ENCODE measurements around the gene MINAR2.

The MINAR2 gene

GRCh38 chr5:129739773-129740172 is 8.1 kb upstream of the MINAR2 start:
- Histone ChIP-seq H4K8ac (ENCODE audit: low read length) (no peak overlapping the region), H3K9ac (ENCODE audit: low read length) (no peak overlapping the region)

GRCh38 chr5:129743541-129744187 is 4.2 kb upstream of the MINAR2 start:
- no peak overlapping the region for H2AK5ac ChIP-seq (ENCODE audit: low read length, severe bottlenecking)
- no peak overlapping the region for H3K27ac ChIP-seq (ENCODE audit: low read length, poor library complexity, severe bottlenecking)
- no peak overlapping the region for H3K4me3 ChIP-seq (ENCODE audit: insufficient read depth in 1 of 2, low read depth in 1 of 2, low read length in 2 of 2)
- no peaks in the 10 kb centered on the region for H3K4me1 ChIP-seq (ENCODE audit: control insufficient read depth, insufficient read depth, low read depth, low read length)
- H3K27me3 ChIP-seq (ENCODE audit: control insufficient read depth in 1 of 2, insufficient read depth in 1 of 2, low read length in 2 of 2): no peaks in the 10 kb centered on the region
- no peak overlapping the region for H3K4me2 ChIP-seq (ENCODE audit: low read length, poor library complexity, severe bottlenecking)
- H3K4ac ChIP-seq (ENCODE audit: low read depth in 1 of 2, low read length in 2 of 2): no peak overlapping the region
- H2BK12ac ChIP-seq (ENCODE audit: low read length in 2 of 2): no peak overlapping the region
- no peaks in the 10 kb centered on the region for H3K79me1 ChIP-seq (replicated peaks; ENCODE audit: low read length, poor library complexity, severe bottlenecking)
- no peak overlapping the region for H3K18ac ChIP-seq (ENCODE audit: low read depth in 1 of 2, low read length in 2 of 2)
- no peak overlapping the region for H2BK5ac ChIP-seq (ENCODE audit: low read depth, low read length, poor library complexity, severe bottlenecking)
- H4K8ac ChIP-seq (ENCODE audit: low read length): no peak overlapping the region
- H3K23ac ChIP-seq (ENCODE audit: low read length in 2 of 2): no peak overlapping the region
- H3K9me3 ChIP-seq (ENCODE audit: control insufficient read depth, low read length): no peaks in the 10 kb centered on the region
- WGBS: 100% methylated on average over 1 of the region's 2 CpGs
- H2BK120ac ChIP-seq (ENCODE audit: low read depth, low read length): no peak overlapping the region
- H2AFZ ChIP-seq (ENCODE audit: low read depth, low read length): no peak overlapping the region
- no peak overlapping the region for H2BK15ac ChIP-seq (ENCODE audit: low read depth, poor library complexity, severe bottlenecking)
- no peak overlapping the region for H4K91ac ChIP-seq (ENCODE audit: low read length)
- no peak overlapping the region for H3K9ac ChIP-seq (ENCODE audit: low read length)
- no peaks in the 10 kb centered on the region for H3K36me3 ChIP-seq (ENCODE audit: control insufficient read depth in 1 of 2, insufficient read depth in 2 of 2, low read depth in 1 of 2, low read length in 2 of 2)
- DNase-seq: no peak
- H3K14ac ChIP-seq (ENCODE audit: low read length in 2 of 2): no peak overlapping the region

More at GRCh38 chr5:129739773-129740172, 8.1 kb upstream of the MINAR2 start:
- no peak for DNase-seq
- H4K91ac ChIP-seq (ENCODE audit: low read length): no peak overlapping the region
- H3K79me1 ChIP-seq (replicated peaks; ENCODE audit: low read length, poor library complexity, severe bottlenecking): no peaks in the 10 kb centered on the region
- no peak overlapping the region for H3K14ac ChIP-seq (ENCODE audit: low read length in 2 of 2)
- WGBS: 100% methylated on average over 1 of the region's 2 CpGs
- no peak overlapping the region for H2BK120ac ChIP-seq (ENCODE audit: low read depth, low read length)
- H3K4me1 ChIP-seq (ENCODE audit: control insufficient read depth, insufficient read depth, low read depth, low read length): no peaks in the 10 kb centered on the region
- H2AK5ac ChIP-seq (ENCODE audit: low read length, severe bottlenecking): no peak overlapping the region
- no peak overlapping the region for H2BK12ac ChIP-seq (ENCODE audit: low read length in 2 of 2)
- no peak overlapping the region for H3K4ac ChIP-seq (ENCODE audit: low read depth in 1 of 2, low read length in 2 of 2)
- no peak overlapping the region for H3K4me2 ChIP-seq (ENCODE audit: low read length, poor library complexity, severe bottlenecking)
- H3K27me3 ChIP-seq (ENCODE audit: control insufficient read depth in 1 of 2, insufficient read depth in 1 of 2, low read length in 2 of 2): no peaks in the 10 kb centered on the region
- no peak overlapping the region for H3K27ac ChIP-seq (ENCODE audit: low read length, poor library complexity, severe bottlenecking)
- H3K4me3 ChIP-seq (ENCODE audit: insufficient read depth in 1 of 2, low read depth in 1 of 2, low read length in 2 of 2): no peak overlapping the region
- no peak overlapping the region for H3K18ac ChIP-seq (ENCODE audit: low read depth in 1 of 2, low read length in 2 of 2)
- no peak overlapping the region for H3K23ac ChIP-seq (ENCODE audit: low read length in 2 of 2)
- no peaks in the 10 kb centered on the region for H3K9me3 ChIP-seq (ENCODE audit: control insufficient read depth, low read length)
- no peak overlapping the region for H2AFZ ChIP-seq (ENCODE audit: low read depth, low read length)
- no peak overlapping the region for H2BK5ac ChIP-seq (ENCODE audit: low read depth, low read length, poor library complexity, severe bottlenecking)
- H2BK15ac ChIP-seq (ENCODE audit: low read depth, poor library complexity, severe bottlenecking): no peak overlapping the region
- no peaks in the 10 kb centered on the region for H3K36me3 ChIP-seq (ENCODE audit: control insufficient read depth in 1 of 2, insufficient read depth in 2 of 2, low read depth in 1 of 2, low read length in 2 of 2)

DNA sequence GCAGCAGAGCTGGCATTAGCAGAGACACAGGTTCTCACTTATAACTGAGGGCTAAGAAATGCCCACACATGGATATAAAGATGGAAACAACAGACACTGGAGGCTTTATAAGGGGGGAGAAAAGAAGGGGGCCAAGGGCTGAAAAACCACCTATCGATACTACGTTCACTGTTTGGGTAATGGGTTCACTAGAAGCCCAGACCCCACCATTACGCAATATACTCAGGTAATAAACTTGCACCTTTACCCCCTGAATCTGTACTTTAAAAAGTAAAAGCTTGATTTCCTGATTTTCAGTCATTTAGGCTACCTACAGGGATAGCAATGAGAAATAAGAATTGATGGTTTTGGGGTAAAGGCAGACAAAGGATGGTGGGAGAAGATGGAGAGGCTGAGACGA is 1.9 kb upstream of the MINAR2 start:
- WGBS: 100% methylated on average over 1 of the region's 4 CpGs
- no peak overlapping the region for H2AK5ac ChIP-seq (ENCODE audit: low read length, severe bottlenecking)
- no peaks in the 10 kb centered on the region for H3K36me3 ChIP-seq (ENCODE audit: control insufficient read depth in 1 of 2, insufficient read depth in 2 of 2, low read depth in 1 of 2, low read length in 2 of 2)
- no peak overlapping the region for H2BK120ac ChIP-seq (ENCODE audit: low read depth, low read length)
- H2AFZ ChIP-seq (ENCODE audit: low read depth, low read length): no peak overlapping the region
- no peaks in the 10 kb centered on the region for H3K4me1 ChIP-seq (ENCODE audit: control insufficient read depth, insufficient read depth, low read depth, low read length)
- DNase-seq: no peak
- H3K4ac ChIP-seq (ENCODE audit: low read depth in 1 of 2, low read length in 2 of 2): no peak overlapping the region
- H3K4me2 ChIP-seq (ENCODE audit: low read length, poor library complexity, severe bottlenecking): no peak overlapping the region
- no peak overlapping the region for H2BK5ac ChIP-seq (ENCODE audit: low read depth, low read length, poor library complexity, severe bottlenecking)
- H3K9me3 ChIP-seq (ENCODE audit: control insufficient read depth, low read length): no peaks in the 10 kb centered on the region
- H2BK15ac ChIP-seq (ENCODE audit: low read depth, poor library complexity, severe bottlenecking): no peak overlapping the region
- no peak overlapping the region for H3K23ac ChIP-seq (ENCODE audit: low read length in 2 of 2)
- H3K14ac ChIP-seq (ENCODE audit: low read length in 2 of 2): no peak overlapping the region
- no peak overlapping the region for H2BK12ac ChIP-seq (ENCODE audit: low read length in 2 of 2)
- H3K27me3 ChIP-seq (ENCODE audit: control insufficient read depth in 1 of 2, insufficient read depth in 1 of 2, low read length in 2 of 2): no peaks in the 10 kb centered on the region
- H4K8ac ChIP-seq (ENCODE audit: low read length): peak overlapping the region; percentile 58
- no peak overlapping the region for H4K91ac ChIP-seq (ENCODE audit: low read length)
- no peak overlapping the region for H3K18ac ChIP-seq (ENCODE audit: low read depth in 1 of 2, low read length in 2 of 2)
- H3K9ac ChIP-seq (ENCODE audit: low read length): no peak overlapping the region
- no peak overlapping the region for H3K27ac ChIP-seq (ENCODE audit: low read length, poor library complexity, severe bottlenecking)
- H3K79me1 ChIP-seq (replicated peaks; ENCODE audit: low read length, poor library complexity, severe bottlenecking): no peaks in the 10 kb centered on the region
- no peak overlapping the region for H3K4me3 ChIP-seq (ENCODE audit: insufficient read depth in 1 of 2, low read depth in 1 of 2, low read length in 2 of 2)

DNA sequence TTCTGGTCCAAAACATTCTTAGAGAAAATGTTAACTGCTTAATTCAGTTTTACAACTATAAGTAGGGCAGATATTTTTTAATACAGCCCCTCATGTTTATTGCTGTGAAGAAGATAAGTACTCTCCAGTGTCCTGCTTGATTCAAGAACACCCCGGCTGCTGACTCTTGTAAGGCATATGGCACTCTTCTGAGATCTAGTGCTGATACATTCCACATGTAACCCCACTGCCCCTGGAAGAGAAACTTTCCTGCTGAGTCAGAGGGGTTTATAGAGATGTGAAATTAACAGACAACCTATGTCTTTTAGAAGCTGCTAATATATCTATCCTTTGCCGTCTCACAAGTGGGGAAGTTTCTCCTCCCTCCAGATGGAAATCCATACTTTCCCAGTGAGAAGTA is 1.0 kb upstream of the MINAR2 start:
- no peak overlapping the region for H3K9ac ChIP-seq (ENCODE audit: low read length)
- H3K27me3 ChIP-seq (ENCODE audit: control insufficient read depth in 1 of 2, insufficient read depth in 1 of 2, low read length in 2 of 2): no peaks in the 10 kb centered on the region
- H3K27ac ChIP-seq (ENCODE audit: low read length, poor library complexity, severe bottlenecking): no peak overlapping the region
- no peak overlapping the region for H3K4ac ChIP-seq (ENCODE audit: low read depth in 1 of 2, low read length in 2 of 2)
- no peak overlapping the region for H2BK15ac ChIP-seq (ENCODE audit: low read depth, poor library complexity, severe bottlenecking)
- H2BK12ac ChIP-seq (ENCODE audit: low read length in 2 of 2): no peak overlapping the region
- H3K18ac ChIP-seq (ENCODE audit: low read depth in 1 of 2, low read length in 2 of 2): no peak overlapping the region
- no peaks in the 10 kb centered on the region for H3K36me3 ChIP-seq (ENCODE audit: control insufficient read depth in 1 of 2, insufficient read depth in 2 of 2, low read depth in 1 of 2, low read length in 2 of 2)
- H4K91ac ChIP-seq (ENCODE audit: low read length): no peak overlapping the region
- DNase-seq: peak; percentile 50
- no peak overlapping the region for H2BK120ac ChIP-seq (ENCODE audit: low read depth, low read length)
- H3K9me3 ChIP-seq (ENCODE audit: control insufficient read depth, low read length): no peaks in the 10 kb centered on the region
- H3K14ac ChIP-seq (ENCODE audit: low read length in 2 of 2): no peak overlapping the region
- no peak overlapping the region for H2BK5ac ChIP-seq (ENCODE audit: low read depth, low read length, poor library complexity, severe bottlenecking)
- no peak overlapping the region for H2AFZ ChIP-seq (ENCODE audit: low read depth, low read length)
- whole genome bisulfite sequencing: 43% methylated on average over 2 of the region's 2 CpGs
- no peak overlapping the region for H3K4me3 ChIP-seq (ENCODE audit: insufficient read depth in 1 of 2, low read depth in 1 of 2, low read length in 2 of 2)
- H3K23ac ChIP-seq (ENCODE audit: low read length in 2 of 2): no peak overlapping the region
- H3K4me1 ChIP-seq (ENCODE audit: control insufficient read depth, insufficient read depth, low read depth, low read length): no peaks in the 10 kb centered on the region
- H2AK5ac ChIP-seq (ENCODE audit: low read length, severe bottlenecking): no peak overlapping the region
- no peaks in the 10 kb centered on the region for H3K79me1 ChIP-seq (replicated peaks; ENCODE audit: low read length, poor library complexity, severe bottlenecking)
- H4K8ac ChIP-seq (ENCODE audit: low read length): no peak overlapping the region
- H3K4me2 ChIP-seq (ENCODE audit: low read length, poor library complexity, severe bottlenecking): no peak overlapping the region

Data from mesenchymal stem cell (in vitro differentiated cells and primary cell).